ELF-1 (cell line): ENCODE measurements around the gene PSMA3.
A peak's percentile ranks its signal among the peaks of the same experiment; 100 is the strongest.

Experiments
- DNase-seq: peaks from one replicate; pipeline ENCODE4 v3.0.0-alpha.2; 2016; ENCODE audit warnings: low read depth, low spot score

PSMA3 gene

DNA sequence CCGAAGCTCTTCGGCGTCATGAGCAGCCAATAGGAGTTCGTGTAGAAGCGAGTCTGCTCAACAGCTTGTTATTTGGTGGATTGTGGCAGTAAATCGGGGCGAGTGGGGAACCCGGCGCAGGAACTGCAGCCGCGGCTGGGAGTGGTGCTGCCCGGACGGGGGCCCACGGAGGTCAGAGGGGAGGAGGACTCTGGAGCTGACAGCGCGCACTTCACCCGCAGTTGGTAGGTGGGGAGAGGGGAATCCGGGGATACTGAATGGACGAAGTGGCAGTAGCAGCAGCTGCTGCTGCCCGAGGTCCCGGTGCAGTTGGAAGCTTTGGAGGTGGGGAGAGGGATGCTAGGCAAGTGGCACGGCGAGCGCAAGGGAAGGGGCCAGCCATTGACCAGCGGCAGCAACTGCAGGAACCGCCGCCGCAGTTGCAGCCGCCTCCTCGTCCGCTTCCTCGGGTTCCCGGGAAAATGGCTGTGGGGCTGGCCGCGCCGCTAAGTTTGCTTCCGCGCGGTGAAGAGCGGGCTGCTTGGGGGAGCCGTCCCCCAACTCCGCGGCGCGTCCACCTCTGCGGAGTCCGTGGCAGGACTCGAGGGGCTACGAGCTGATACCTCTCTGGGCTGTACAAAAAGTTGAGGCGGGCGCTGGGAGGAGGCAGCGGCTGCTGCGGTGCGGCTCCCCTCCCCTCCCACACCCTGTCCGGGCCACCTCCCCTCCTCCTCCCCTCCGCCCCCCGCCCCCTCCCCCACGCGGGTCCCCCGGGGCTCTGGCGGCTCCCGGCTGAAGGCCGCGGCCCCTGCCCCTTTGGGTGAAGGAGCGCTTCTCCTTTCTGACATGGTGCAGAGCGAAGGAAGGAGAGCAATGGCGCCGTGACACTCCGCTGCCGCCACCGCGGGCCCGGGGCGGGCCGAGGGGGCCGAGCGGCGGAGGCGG lies 54.1 kb downstream of the PSMA3 start, which contains the start of gene ARID4A:
Gene ARID4A, plus strand, starts transcription at position 79 of the 924 bp plus-strand sequence. CDS start 1,300 bp downstream, outside the sequence.
- DNase-seq, result no peak

DNA sequence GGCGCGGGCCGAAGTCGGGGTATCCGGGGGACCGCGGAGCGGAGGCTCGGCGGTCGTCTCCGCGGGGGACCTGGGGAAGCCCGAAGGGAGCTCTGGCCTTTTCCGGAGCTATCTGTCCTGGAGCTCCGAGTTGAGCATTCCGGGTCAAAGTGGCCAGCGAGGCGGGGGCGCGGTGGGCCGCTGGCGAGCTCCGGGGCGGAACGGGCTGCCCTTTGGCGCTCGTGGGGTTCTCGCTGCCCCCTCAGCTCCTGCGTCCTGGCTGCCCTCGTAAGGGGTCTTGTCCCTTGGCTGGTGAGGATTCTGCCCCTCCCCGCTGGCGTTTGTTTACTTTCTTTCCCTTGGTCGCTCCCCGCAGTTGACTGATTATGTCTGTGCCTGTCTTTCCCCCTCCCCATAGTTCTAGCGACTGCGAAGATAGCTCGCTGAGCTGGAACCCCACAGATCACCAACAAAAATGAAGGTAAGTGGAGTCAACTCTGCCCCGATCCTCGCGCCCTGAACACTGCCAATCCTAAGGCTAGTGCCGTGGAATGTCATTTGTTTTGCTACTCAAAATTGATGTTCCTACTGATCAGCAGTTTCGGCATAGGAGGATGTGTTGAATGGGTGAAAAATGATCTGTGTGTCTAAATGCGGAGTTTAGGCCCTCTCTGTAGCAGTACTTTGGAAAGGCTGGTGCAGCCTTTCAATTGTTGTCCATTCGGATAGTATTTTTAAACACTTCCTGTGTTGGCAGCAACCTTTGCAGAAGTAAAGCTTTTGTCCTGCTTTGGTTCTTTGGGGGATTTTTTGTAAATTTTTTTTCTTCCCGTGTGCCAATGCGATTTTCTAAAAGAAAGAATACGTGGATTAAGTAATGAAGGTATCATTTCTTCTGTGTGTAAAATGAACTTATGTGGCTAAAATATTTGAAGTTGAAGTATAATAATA lies 55.0 kb downstream of the PSMA3 start:
- peak; percentile 37 for DNase-seq

- no peak for DNase-seq
These were observed 56.8 kb downstream of the PSMA3 start for GRCh38 chr14:58301416-58301815.

- DNase-seq, result no peak
These were observed 61.1 kb downstream of the PSMA3 start for GRCh38 chr14:58305730-58306129.

DNA sequence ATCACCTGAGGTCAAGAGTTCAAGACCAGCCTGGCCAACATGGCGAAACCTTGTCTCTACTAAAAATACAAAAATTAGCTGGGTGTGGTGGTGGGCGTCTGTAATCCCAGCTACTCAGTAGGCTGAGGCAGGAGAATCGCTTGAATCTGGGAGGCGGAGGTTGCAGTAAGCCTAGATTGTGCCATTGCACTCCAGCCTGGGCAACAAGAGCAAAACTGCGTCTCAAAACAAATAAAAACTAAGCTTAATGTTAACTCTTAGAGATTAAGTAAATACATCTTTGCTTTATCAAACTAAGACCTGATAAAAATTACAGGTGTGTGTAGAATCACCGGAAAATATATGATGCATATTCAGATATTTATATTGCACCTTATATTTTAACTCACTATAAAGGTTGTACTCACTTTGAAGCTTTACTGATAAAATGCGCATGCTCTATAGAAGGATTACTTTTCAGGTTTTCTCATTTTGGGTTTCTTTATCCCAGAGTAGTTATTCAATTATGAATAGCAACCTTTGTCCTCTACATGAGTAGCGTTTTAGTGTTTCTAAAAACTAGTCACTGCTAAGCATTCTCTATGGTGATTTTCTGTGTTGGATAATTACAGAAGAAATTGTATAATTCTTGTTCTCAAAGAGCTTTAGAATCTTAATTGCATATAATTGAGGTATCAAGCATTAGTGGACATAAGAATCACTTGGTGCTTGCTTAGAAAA lies 63.1 kb downstream of the PSMA3 start:
- no peak for DNase-seq

- DNase-seq, result no peak
These were observed 64.4 kb downstream of the PSMA3 start for GRCh38 chr14:58309086-58309485.

GRCh38 chr14:58313699-58314098 lies 69.1 kb downstream of the PSMA3 start:
- no peak for DNase-seq

DNA sequence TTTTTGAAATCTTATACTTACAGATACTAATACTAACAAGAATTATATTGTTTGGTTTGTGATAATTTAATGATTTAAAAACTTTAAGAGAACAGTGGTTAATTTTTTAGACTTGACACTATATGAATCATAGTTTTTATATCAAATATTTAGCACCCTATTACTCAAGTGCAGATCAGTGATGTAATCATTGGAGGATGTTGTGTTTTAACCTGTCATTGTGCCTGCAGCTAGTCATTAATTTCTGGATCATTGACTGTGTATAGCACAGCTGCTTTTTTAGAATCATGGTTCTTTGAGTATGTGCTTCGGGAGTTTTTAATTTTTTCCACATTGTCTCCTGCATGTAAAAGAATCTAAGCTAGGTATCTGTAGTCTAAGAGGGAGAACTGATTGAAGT lies 71.0 kb downstream of the PSMA3 start:
- no peak for DNase-seq
